Measurements from ENCODE around the gene RAPGEFL1.
"Not testable (repeated sequence)": the region's sequence is repeated elsewhere in the genome, so short reads cannot be mapped to it uniquely, and the experiment has no call there.

The RAPGEFL1 gene

GRCh38 chr17:40218006-40218739 lies 40.9 kb downstream of the RAPGEFL1 start:
- DNase-seq: no peak

GRCh38 chr17:40218740-40219593 lies 41.7 kb downstream of the RAPGEFL1 start, which contains the start of gene WIPF2:
Gene WIPF2, plus strand, starts transcription at chr17:40219304. Its CDS starts 37,156 bp downstream, at chr17:40256460.
- peak; percentile 100 for DNase-seq

GRCh38 chr17:40219594-40220338 lies 42.5 kb downstream of the RAPGEFL1 start:
- peak; percentile 85 for DNase-seq

GRCh38 chr17:40224718-40225550 lies 47.7 kb downstream of the RAPGEFL1 start:
- no peak for DNase-seq

GRCh38 chr17:40229146-40229545 lies 51.9 kb downstream of the RAPGEFL1 start:
- DNase-seq: not testable (repeated sequence)

- DNase-seq: no peak
Measured at GRCh38 chr17:40230670-40231069, 53.4 kb downstream of the RAPGEFL1 start.

- not testable (repeated sequence) for DNase-seq
Measured at GRCh38 chr17:40231928-40232327, 54.7 kb downstream of the RAPGEFL1 start.

- no peak for DNase-seq
Measured at GRCh38 chr17:40241252-40241834, 64.1 kb downstream of the RAPGEFL1 start.

GRCh38 chr17:40242774-40243173 lies 65.5 kb downstream of the RAPGEFL1 start:
- no peak for DNase-seq

GRCh38 chr17:40243761-40244160 lies 66.5 kb downstream of the RAPGEFL1 start:
- no peak for DNase-seq

GRCh38 chr17:40244255-40244654 lies 67.0 kb downstream of the RAPGEFL1 start:
- no peak for DNase-seq
